ENCODE measurements around the gene ISG20. TPM values are rescaled to one million over a fixed set of nuclear protein-coding genes. Genes with fewer than 3 reads are reported as not detected.

The ISG20 gene
- total RNA-seq, 1 donor from 2014 or later, result 17.3 TPM

DNA sequence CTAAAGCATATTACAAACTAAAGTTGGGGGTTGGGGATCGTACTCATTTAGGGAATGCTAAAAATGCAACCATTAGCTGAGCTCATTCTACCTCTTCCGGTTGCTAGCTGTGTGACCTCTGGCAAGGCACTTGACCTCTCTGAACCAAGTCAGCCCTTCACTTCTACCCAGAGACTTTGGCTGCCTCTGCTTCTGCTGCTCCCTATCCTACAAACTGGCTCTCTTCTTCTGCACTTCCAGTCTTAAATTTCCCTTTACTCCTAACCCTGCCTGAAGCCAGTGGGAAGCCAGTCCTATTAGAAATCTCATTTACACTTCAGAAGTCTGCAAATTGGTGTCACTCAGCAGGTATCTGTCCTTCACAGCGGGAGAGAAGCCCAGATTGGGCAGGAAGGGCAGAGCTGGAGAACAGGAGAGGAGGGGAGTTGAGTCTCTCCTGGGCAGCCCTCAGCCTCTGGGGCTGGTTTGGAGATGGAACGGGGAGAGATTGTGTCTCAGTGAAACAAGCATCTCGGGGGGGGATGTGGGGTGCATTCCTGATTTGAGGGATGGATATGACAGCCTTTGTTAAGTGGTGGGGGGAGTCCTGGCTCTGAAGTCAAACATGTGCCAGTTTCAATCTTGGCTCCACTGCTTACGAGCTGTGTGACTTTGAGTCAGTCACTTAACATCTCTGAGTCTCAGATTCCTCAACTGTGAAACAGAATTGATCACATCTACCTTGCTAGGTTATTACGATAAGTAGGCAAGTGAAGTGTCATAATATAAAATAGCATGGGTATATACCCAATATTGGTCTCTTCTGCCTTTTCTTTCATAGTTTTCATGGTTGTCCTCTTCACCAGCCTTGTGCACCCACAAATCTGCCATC lies 25.5 kb upstream of the ISG20 start:
- TF ChIP-seq, protein P1, sequence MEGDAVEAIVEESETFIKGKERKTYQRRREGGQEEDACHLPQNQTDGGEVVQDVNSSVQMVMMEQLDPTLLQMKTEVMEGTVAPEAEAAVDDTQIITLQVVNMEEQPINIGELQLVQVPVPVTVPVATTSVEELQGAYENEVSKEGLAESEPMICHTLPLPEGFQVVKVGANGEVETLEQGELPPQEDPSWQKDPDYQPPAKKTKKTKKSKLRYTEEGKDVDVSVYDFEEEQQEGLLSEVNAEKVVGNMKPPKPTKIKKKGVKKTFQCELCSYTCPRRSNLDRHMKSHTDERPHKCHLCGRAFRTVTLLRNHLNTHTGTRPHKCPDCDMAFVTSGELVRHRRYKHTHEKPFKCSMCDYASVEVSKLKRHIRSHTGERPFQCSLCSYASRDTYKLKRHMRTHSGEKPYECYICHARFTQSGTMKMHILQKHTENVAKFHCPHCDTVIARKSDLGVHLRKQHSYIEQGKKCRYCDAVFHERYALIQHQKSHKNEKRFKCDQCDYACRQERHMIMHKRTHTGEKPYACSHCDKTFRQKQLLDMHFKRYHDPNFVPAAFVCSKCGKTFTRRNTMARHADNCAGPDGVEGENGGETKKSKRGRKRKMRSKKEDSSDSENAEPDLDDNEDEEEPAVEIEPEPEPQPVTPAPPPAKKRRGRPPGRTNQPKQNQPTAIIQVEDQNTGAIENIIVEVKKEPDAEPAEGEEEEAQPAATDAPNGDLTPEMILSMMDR (conservative IDR thresholded peaks at IDR 0.05; ENCODE audit: low read depth, low read length), result no peak
- H3K4me3 ChIP-seq (ENCODE audit: low read depth, low read length), result no peak overlapping the region
- no peak for DNase-seq (ENCODE audit: low read depth)

DNA sequence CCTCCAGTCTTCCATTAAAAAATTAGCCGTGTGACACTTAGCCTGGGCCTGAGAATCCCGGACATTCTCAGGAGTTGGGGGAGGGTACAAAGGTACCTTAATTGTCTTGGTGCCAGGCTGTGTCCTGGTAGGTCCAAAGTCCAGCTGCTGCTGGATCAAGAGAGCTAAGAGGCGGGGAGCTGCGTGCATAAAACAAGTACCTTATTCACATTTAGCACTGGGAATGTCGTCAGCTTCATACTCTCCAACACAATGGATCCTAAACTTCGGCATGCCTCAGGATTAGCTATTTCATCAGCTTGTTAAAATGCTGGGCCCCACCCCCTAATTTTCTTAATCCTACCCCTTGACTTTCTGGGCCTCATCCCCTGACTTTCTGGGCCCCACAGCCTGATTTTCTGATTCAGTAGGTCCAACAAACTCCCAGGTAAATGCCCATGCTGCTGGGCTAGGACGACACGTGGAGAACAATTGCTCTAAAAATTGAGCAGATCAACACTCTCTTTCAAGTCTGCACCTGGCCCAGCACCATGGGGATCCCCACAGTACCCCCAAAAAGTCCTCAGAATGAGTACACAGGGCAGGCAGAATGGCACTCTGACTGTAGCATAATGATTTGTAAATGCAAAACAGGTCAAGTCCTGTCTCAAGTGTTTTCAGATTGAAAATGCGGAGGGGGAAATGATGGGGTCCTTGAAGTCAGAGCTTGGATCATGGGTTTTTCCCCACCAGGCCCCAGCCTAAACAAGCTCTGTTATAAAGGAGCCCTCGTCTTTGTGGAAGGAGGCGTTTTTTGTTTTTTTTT lies 23.3 kb upstream of the ISG20 start:
- DNase-seq (ENCODE audit: low read depth), result no peak
- H3K4me3 ChIP-seq (ENCODE audit: low read depth, low read length), result no peak overlapping the region
- TF ChIP-seq, protein P1 (conservative IDR thresholded peaks at IDR 0.05; ENCODE audit: low read depth, low read length), result no peak

DNA sequence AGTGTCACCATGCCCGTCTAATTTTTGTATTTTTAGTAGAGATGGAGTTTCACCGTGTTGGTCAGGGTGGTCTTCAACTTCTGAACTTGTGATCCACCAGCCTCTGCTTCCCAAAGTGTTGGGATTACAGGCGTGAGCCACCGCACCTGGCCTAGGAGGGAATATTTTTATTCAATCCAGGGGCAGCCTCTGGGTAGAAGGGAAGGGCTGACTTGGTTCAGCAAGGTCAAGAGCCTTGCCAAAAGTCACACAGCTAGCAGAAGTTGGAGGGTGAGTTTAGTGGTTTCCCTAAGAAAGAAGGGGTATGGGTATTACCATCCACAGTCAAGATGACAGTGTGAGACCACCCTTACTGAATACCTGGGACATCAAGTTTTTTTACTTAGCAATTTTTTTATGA lies 22.6 kb upstream of the ISG20 start:
- TF ChIP-seq, protein P1 (conservative IDR thresholded peaks at IDR 0.05; ENCODE audit: low read depth, low read length), result no peak
- DNase-seq (ENCODE audit: low read depth), result no peak
- H3K4me3 ChIP-seq (ENCODE audit: low read depth, low read length), result no peak overlapping the region

DNA sequence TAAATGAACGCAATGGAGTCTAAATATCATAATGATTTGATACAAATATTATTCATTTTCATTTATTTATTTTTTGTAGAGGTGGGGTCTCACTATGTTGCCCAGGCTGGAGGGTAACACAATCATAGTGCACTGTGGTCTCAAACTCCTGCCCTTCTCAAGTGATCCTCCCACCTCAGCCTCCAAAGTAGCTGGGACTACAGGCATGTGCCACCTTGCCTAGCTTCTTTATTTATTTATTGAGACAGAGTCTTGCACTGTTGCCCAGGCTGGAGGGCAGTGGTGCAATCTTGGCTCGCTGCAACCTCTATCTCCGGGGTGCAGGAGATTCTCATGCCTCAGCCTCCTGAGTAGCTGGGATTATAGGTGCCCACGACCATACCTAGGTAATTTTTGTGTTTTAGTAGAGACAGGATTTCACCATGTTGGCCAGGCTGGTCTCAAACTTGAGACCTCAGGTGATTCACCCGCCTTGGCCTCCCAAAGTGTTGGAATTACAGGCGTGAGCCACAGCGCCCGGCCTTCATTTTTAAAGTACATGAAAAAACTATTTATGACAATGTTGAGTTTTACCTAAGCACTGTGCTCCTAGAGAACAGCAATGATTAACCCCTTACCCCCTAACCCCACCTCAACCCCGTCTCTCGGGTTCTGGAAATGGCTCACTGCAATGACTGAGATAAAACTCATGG lies 21.6 kb upstream of the ISG20 start:
- TF ChIP-seq, protein P1 (conservative IDR thresholded peaks at IDR 0.05; ENCODE audit: low read depth, low read length), result no peak
- DNase-seq (ENCODE audit: low read depth), result no peak

DNA sequence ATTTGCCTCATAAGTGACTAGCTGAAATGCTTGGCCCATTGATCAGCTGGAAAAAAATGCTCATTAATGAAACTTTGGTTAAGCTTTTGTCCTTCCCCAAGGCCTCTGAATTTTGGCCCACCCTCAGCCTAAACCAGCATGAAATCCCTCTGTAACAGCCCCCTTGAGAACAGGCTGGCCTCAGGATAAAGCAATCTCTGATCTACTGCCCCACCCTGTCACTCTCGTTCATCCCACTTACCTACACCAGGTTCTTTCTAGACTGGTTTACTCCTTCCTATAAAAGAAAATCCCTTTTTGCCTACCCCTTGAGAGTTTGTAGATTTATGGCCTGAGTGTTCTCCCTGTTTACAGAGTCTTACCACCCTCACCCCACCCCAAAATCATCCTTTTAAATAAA lies 21.0 kb upstream of the ISG20 start:
- TF ChIP-seq, protein P1 (conservative IDR thresholded peaks at IDR 0.05; ENCODE audit: low read depth, low read length), result no peak
- no peak for DNase-seq (ENCODE audit: low read depth)
- no peak overlapping the region for H3K4me3 ChIP-seq (ENCODE audit: low read depth, low read length)

More for the DNA sequence above, 21.6 kb upstream of the ISG20 start:
- H3K4me3 ChIP-seq (ENCODE audit: low read depth, low read length), result no peak overlapping the region

DNA sequence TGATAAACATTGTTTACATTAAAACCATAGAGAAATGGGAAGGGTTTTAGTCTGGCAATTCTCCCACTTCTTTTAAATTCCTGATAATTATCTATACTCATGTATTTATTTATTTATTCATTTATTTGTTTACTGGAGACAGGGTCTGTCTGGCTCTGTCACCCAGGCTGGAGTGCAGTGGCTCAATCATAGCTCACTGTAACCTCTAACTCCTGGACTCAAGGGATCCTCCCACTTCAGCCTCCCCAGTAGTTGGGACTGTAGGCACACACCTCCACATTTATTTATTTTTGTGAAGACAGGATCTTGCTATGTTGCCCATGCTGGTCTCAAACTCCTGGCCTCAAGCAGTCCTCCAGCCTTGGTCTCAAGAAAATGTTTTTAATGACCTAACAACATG lies 20.1 kb upstream of the ISG20 start:
- no peak overlapping the region for H3K4me3 ChIP-seq (ENCODE audit: low read depth, low read length)
- no peak for DNase-seq (ENCODE audit: low read depth)
- TF ChIP-seq, protein P1 (conservative IDR thresholded peaks at IDR 0.05; ENCODE audit: low read depth, low read length), result no peak
